SU-DHL-6 (cell line): ENCODE results near the gene C2orf72.

Experiments used
- H2AFZ ChIP-seq: fragments of 200-600 bp; sonication (generic); 2 replicates; pipeline ENCODE4 v1.6.1; 2014; ENCODE audit warnings: low read depth, mild to moderate bottlenecking, moderate library complexity, mixed read lengths, antibody characterized with exemption, low read length; ENCODE audit not compliant: severe bottlenecking
- H3F3A ChIP-seq: fragments of 200-600 bp; shearing (Covaris generic); 2 replicates; pipeline ENCODE4 v1.6.0; 2016; ENCODE audit warnings: antibody characterized with exemption, mild to moderate bottlenecking; ENCODE audit not compliant: insufficient read depth
- H3K27ac ChIP-seq: fragments of 200-600 bp; sonication (generic); 2 replicates; pipeline ENCODE4 v1.5.1; 2016; ENCODE audit warnings: low read depth, mild to moderate bottlenecking, low read length, moderate library complexity, mixed read lengths
- H3K27me3 ChIP-seq: fragments of 200-600 bp; sonication (generic), shearing (Covaris generic); 2 replicates; pipeline ENCODE4 v1.6.0; 2014; ENCODE audit warnings: mild to moderate bottlenecking, low read length
- H3K36me3 ChIP-seq: fragments of 200-600 bp; sonication (generic); 2 replicates; pipeline ENCODE4 v1.6.1; 2014; ENCODE audit warnings: mild to moderate bottlenecking, low read length, mixed read lengths
- H3K4me2 ChIP-seq: fragments of 300-600, 200-600 bp; shearing (Covaris generic), sonication (generic); 2 replicates; pipeline ENCODE4 v1.6.0; 2014; ENCODE audit warnings: low read length, low read depth, mild to moderate bottlenecking; ENCODE audit not compliant: poor library complexity, severe bottlenecking
- H3K4me3 ChIP-seq: fragments of 200-600 bp; sonication (generic); 2 replicates; pipeline ENCODE4 v1.5.1; 2014; ENCODE audit warnings: antibody characterized with exemption, low read length, mild to moderate bottlenecking, mixed read lengths; ENCODE audit not compliant: insufficient read depth, poor library complexity, severe bottlenecking
- H3K79me2 ChIP-seq: fragments of 200-600 bp; sonication (generic); 2 replicates; pipeline ENCODE4 v1.6.1; 2014; ENCODE audit warnings: mild to moderate bottlenecking, low read length, moderate library complexity; ENCODE audit not compliant: insufficient read depth
- H3K9ac ChIP-seq: fragments of 200-600 bp; sonication (generic); 2 replicates; pipeline ENCODE4 v1.7.0; 2014; ENCODE audit warnings: mild to moderate bottlenecking, low read length
- H3K9me2 ChIP-seq: fragments of 200-600 bp; sonication (generic); replicated peaks from 2 replicates; pipeline ENCODE4 v1.6.1; 2014; ENCODE audit warnings: low read length; ENCODE audit not compliant: insufficient read depth
- H3K9me3 ChIP-seq: fragments of 200-600 bp; sonication (generic); 2 replicates; pipeline ENCODE4 v1.6.1; 2014; ENCODE audit warnings: low read length, mixed read lengths; ENCODE audit not compliant: insufficient read depth
- H4K20me1 ChIP-seq: fragments of 200-600 bp; sonication (generic); 2 replicates; pipeline ENCODE4 v1.6.1; 2014; ENCODE audit warnings: low read depth, mild to moderate bottlenecking, antibody characterized with exemption, low read length, moderate library complexity, mixed read lengths
- CTCF ChIP-seq: fragments of 200-600 bp; sonication (generic); IDR thresholded peaks from one replicate; pipeline ENCODE4 v1.5.1; 2017; ENCODE audit warnings: antibody characterized with exemption, mild to moderate bottlenecking, low read length, moderate library complexity; ENCODE audit not compliant: insufficient read depth, poor library complexity, severe bottlenecking
- EZH2phosphoT487 ChIP-seq: fragments of 200-600 bp; sonication (generic), shearing (Covaris generic); conservative IDR thresholded peaks from 2 replicates; pipeline ENCODE4 v1.6.1; 2018; ENCODE audit warnings: mild to moderate bottlenecking, antibody characterized with exemption, low read length, moderate library complexity, mixed read lengths

The C2orf72 gene

GRCh38 chr2:231036578-231037106 lies 681 bp upstream of the C2orf72 start:
- Histone ChIP-seq H3K27me3 (no peaks in the 10 kb centered on the region), H3K4me2 (no peak overlapping the region), H2AFZ (no peak overlapping the region), H3K36me3 (no peaks in the 10 kb centered on the region), H4K20me1 (no peaks in the 10 kb centered on the region), H3K9me3 (no peaks in the 10 kb centered on the region), H3F3A (no peaks in the 10 kb centered on the region), H3K27ac (no peak overlapping the region), H3K79me2 (no peaks in the 10 kb centered on the region), H3K9me2 (no peaks in the 10 kb centered on the region), H3K4me3 (no peak overlapping the region), H3K9ac (no peak overlapping the region)
- no peak for TF ChIP-seq EZH2phosphoT487
- no peak for TF ChIP-seq CTCF

GRCh38 chr2:231037731-231038482 lies 584 bp downstream of the C2orf72 start:
- Histone ChIP-seq H3K4me2 (no peak overlapping the region), H2AFZ (no peak overlapping the region)

GRCh38 chr2:231038483-231039293 lies 1.4 kb downstream of the C2orf72 start:
- Histone ChIP-seq H3K27ac (no peak overlapping the region), H4K20me1 (no peaks in the 10 kb centered on the region), H3F3A (no peaks in the 10 kb centered on the region), H3K9me2 (no peaks in the 10 kb centered on the region), H2AFZ (no peak overlapping the region), H3K9me3 (no peaks in the 10 kb centered on the region), H3K4me2 (no peak overlapping the region), H3K27me3 (no peaks in the 10 kb centered on the region), H3K4me3 (no peak overlapping the region), H3K79me2 (no peaks in the 10 kb centered on the region), H3K36me3 (no peaks in the 10 kb centered on the region), H3K9ac (no peak overlapping the region)
- TF ChIP-seq EZH2phosphoT487 (no peak), CTCF (no peak)

More at GRCh38 chr2:231037731-231038482, 584 bp downstream of the C2orf72 start:
- Histone ChIP-seq H3K9me3 (no peaks in the 10 kb centered on the region), H3K4me3 (no peak overlapping the region), H3K27me3 (no peaks in the 10 kb centered on the region), H3F3A (no peaks in the 10 kb centered on the region), H4K20me1 (no peaks in the 10 kb centered on the region), H3K9ac (no peak overlapping the region), H3K9me2 (no peaks in the 10 kb centered on the region), H3K36me3 (no peaks in the 10 kb centered on the region), H3K79me2 (no peaks in the 10 kb centered on the region), H3K27ac (no peak overlapping the region)
- no peak for TF ChIP-seq CTCF
- TF ChIP-seq EZH2phosphoT487, result no peak
